Keratinocyte (primary cell): ENCODE data around the gene RETSAT. TPM values are rescaled to one million over a fixed set of nuclear protein-coding genes. Genes with fewer than 3 reads are reported as not detected.

Experiments used
- DNase-seq: peaks from one replicate; pipeline ENCODE4 v3.0.0-alpha.2; 2011; ENCODE audit warnings: low read depth, missing footprints, low spot score
- FAIRE-seq: peaks from 2 replicates; lab custom pipeline; 2011; peaks lifted over from hg19 to GRCh38; lab: Jason Lieb, UNC
- H2AFZ ChIP-seq: 2 replicates; pipeline ENCODE4 v1.6.0; 2012; ENCODE audit warnings: low read length, control low read depth, inconsistent platforms; ENCODE audit not compliant: control insufficient read depth
- H3K27ac ChIP-seq: 2 replicates; pipeline ENCODE4 v1.5.1; 2011; ENCODE audit warnings: low read length; ENCODE audit not compliant: control insufficient read depth, insufficient read depth
- H3K27me3 ChIP-seq: 3 replicates; pipeline ENCODE4 v1.6.0; 2011; ENCODE audit warnings: low read length; ENCODE audit not compliant: control insufficient read depth, insufficient read depth; ENCODE audit errors: extremely low read depth
- H3K36me3 ChIP-seq, 2 experiments: 2 replicates in 1 of 2; 3 replicates in 1 of 2; pipeline ENCODE4 v1.5.1; 2011; ENCODE audit warnings: low read length in 2 of 2, mild to moderate bottlenecking in 1 of 2; ENCODE audit not compliant: control insufficient read depth in 2 of 2, insufficient read depth in 2 of 2; ENCODE audit errors: extremely low read depth in 1 of 2
- H3K4me1 ChIP-seq: 3 replicates; pipeline ENCODE4 v1.5.1; 2011; ENCODE audit warnings: low read length; ENCODE audit not compliant: control insufficient read depth, insufficient read depth; ENCODE audit errors: extremely low read depth
- H3K4me2 ChIP-seq: 3 replicates; pipeline ENCODE4 v1.6.0; 2011; ENCODE audit warnings: low read depth, low read length; ENCODE audit not compliant: control insufficient read depth, insufficient read depth; ENCODE audit errors: extremely low read depth
- H3K4me3 ChIP-seq, 3 experiments: fragments of 200-600 bp in 1 of 3; sonication (generic) in 1 of 3; 2 replicates in 2 of 3; 3 replicates in 1 of 3; pipeline ENCODE4 v1.5.1; 2011 to 2016; ENCODE audit warnings: low read length in 3 of 3, mild to moderate bottlenecking in 3 of 3, control low read depth in 2 of 3, inconsistent platforms in 1 of 3, low read depth in 1 of 3, mixed read lengths in 1 of 3, mixed run types in 1 of 3, moderate library complexity in 1 of 3; ENCODE audit not compliant: control insufficient read depth in 2 of 3, insufficient read depth in 2 of 3; ENCODE audit errors: extremely low read depth in 1 of 3
- H3K79me2 ChIP-seq: 2 replicates; pipeline ENCODE4 v1.6.0; 2012; ENCODE audit warnings: low read length; ENCODE audit not compliant: control insufficient read depth, insufficient read depth
- H3K9ac ChIP-seq: 3 replicates; pipeline ENCODE4 v1.6.0; 2011; ENCODE audit warnings: low read length; ENCODE audit not compliant: control insufficient read depth, insufficient read depth; ENCODE audit errors: extremely low read depth
- H3K9me1 ChIP-seq: 3 replicates; pipeline ENCODE4 v1.6.0; 2011; ENCODE audit warnings: low read length; ENCODE audit not compliant: control insufficient read depth, insufficient read depth; ENCODE audit errors: extremely low read depth
- H3K9me3 ChIP-seq: 2 replicates; pipeline ENCODE4 v1.5.1; 2012; ENCODE audit warnings: low read depth, low read length; ENCODE audit not compliant: control insufficient read depth
- H4K20me1 ChIP-seq: 3 replicates; pipeline ENCODE4 v1.6.0; 2011; ENCODE audit warnings: low read length; ENCODE audit not compliant: control insufficient read depth, insufficient read depth; ENCODE audit errors: extremely low read depth
- CTCF ChIP-seq, 3 experiments: IDR thresholded peaks in 1 of 3; conservative IDR thresholded peaks in 1 of 3; optimal IDR thresholded peaks in 1 of 3; 2 replicates in 2 of 3; 3 replicates in 1 of 3; pipeline versions ENCODE3 to v1.5.1; 2011; ENCODE audit warnings: low read length in 3 of 3, mild to moderate bottlenecking in 3 of 3, moderate library complexity in 2 of 3, control low read depth in 1 of 3, inconsistent platforms in 1 of 3; ENCODE audit not compliant: insufficient read depth in 2 of 3; ENCODE audit errors: extremely low read depth in 1 of 3
- EZH2 ChIP-seq: IDR thresholded peaks from one replicate; pipeline ENCODE4 v1.6.1; 2012; ENCODE audit warnings: inconsistent platforms, mild to moderate bottlenecking, low read length, moderate library complexity
- dilution Hi-C: fragments of 300-500 bp; cut with MboI; formaldehyde crosslinking; loops from one replicate; pipeline ENCODE4 v1.7.0; 2020; ENCODE audit warnings: low sequenced_read_pairs; ENCODE audit not compliant: extremely low pct_ligation_motif_present
- polyA plus RNA-seq, 5 experiments: library from polyadenylated mRNA; depleted of rRNA in 3 of 5; stranded (reverse) in 3 of 5; stranded (forward) in 1 of 5; unstranded in 1 of 5; fragments of >200 nt; gene quantifications; 1 replicate in 1 of 5; 2 replicates in 3 of 5; 3 replicates in 1 of 5; pipeline versions ENCODE4 v1.2.1 to v1.2.3, GENCODE V29; 2011 to 2012; ENCODE audit warnings: missing spikeins in 2 of 5, low read depth in 1 of 5, low replicate concordance in 1 of 5

The RETSAT gene
- polyA plus RNA-seq, 1 donor (not counting 4 experiments of a cell fraction or from before 2014, with no cell fraction given), result 74.0 TPM

GRCh38 chr2:85341269-85342029, 12.9 kb downstream of the RETSAT start:
- TF ChIP-seq CTCF (optimal IDR thresholded peaks at IDR 0.05 in 1 of 3, IDR thresholded peaks at IDR 0.05 in 1 of 3, conservative IDR thresholded peaks at IDR 0.05 in 1 of 3; ENCODE audit: extremely low read depth in 1 of 3, insufficient read depth in 2 of 3, low read length in 3 of 3) (no peak), EZH2 (no peak)
- Histone ChIP-seq H3K4me3 (no peak overlapping the region), H3K79me2 (no peaks in the 10 kb centered on the region), H3K36me3 (peaks cover 20% of the 10 kb centered on the region in 2 experiments), H3K27ac (no peak overlapping the region), H4K20me1 (no peaks in the 10 kb centered on the region), H3K4me1 (no peaks in the 10 kb centered on the region), H3K27me3 (no peaks in the 10 kb centered on the region), H2AFZ (no peak overlapping the region), H3K9ac (no peak overlapping the region), H3K4me2 (no peak overlapping the region), H3K9me1 (no peaks in the 10 kb centered on the region), H3K9me3 (no peaks in the 10 kb centered on the region)
- dilution Hi-C loops, result no loop called here
- FAIRE-seq (no peak), DNase-seq (no peak)

GRCh38 chr2:85340034-85340892, 14.1 kb downstream of the RETSAT start:
- Histone ChIP-seq H3K4me3 (no peak overlapping the region), H3K4me2 (no peak overlapping the region), H3K27me3 (no peaks in the 10 kb centered on the region), H3K9me3 (no peaks in the 10 kb centered on the region), H3K4me1 (no peaks in the 10 kb centered on the region), H3K79me2 (no peaks in the 10 kb centered on the region), H4K20me1 (no peaks in the 10 kb centered on the region), H3K27ac (no peak overlapping the region), H3K9ac (no peak overlapping the region), H2AFZ (no peak overlapping the region), H3K36me3 (peaks cover 9 to 13% of the 10 kb centered on the region in 2 experiments), H3K9me1 (no peaks in the 10 kb centered on the region)
- dilution Hi-C loops, result no loop called here
- no peak for DNase-seq
- TF ChIP-seq CTCF (optimal IDR thresholded peaks at IDR 0.05 in 1 of 3, IDR thresholded peaks at IDR 0.05 in 1 of 3, conservative IDR thresholded peaks at IDR 0.05 in 1 of 3; ENCODE audit: extremely low read depth in 1 of 3, insufficient read depth in 2 of 3, low read length in 3 of 3), result no peak
- TF ChIP-seq EZH2, result no peak
- no peak for FAIRE-seq
